ENCODE data around the gene ENTPD1.
"Not testable (repeated sequence)": the region's sequence is repeated elsewhere in the genome, so short reads cannot be mapped to it uniquely, and the experiment has no call there.

ENTPD1 gene

GRCh38 chr10:95860166-95860940 lies 104.4 kb downstream of the ENTPD1 start:
- in situ Hi-C loops (cut with MboI; ENCODE audit: low sequenced_read_pairs), result no loop called here

- in situ Hi-C loops (cut with MboI; ENCODE audit: low sequenced_read_pairs), result no loop called here
These were observed 105.4 kb downstream of the ENTPD1 start for GRCh38 chr10:95861386-95861785.

- in situ Hi-C loops (cut with MboI; ENCODE audit: low sequenced_read_pairs), result no loop called here
These were observed 109.2 kb downstream of the ENTPD1 start for GRCh38 chr10:95864906-95865813.

GRCh38 chr10:95865814-95866466 lies 110.0 kb downstream of the ENTPD1 start:
- in situ Hi-C loops (cut with MboI; ENCODE audit: low sequenced_read_pairs), result no loop called here

GRCh38 chr10:95866467-95866842 lies 110.5 kb downstream of the ENTPD1 start:
- in situ Hi-C loops (cut with MboI; ENCODE audit: low sequenced_read_pairs), result no loop called here

GRCh38 chr10:95867866-95868265 lies 111.9 kb downstream of the ENTPD1 start:
- in situ Hi-C loops (cut with MboI; ENCODE audit: low sequenced_read_pairs), result no loop called here

GRCh38 chr10:95872158-95872711 lies 116.3 kb downstream of the ENTPD1 start:
- in situ Hi-C loops (cut with MboI; ENCODE audit: low sequenced_read_pairs), result no loop called here

GRCh38 chr10:95873139-95873538 lies 117.2 kb downstream of the ENTPD1 start:
- in situ Hi-C loops (cut with MboI; ENCODE audit: low sequenced_read_pairs), result no loop called here

- in situ Hi-C loops (cut with MboI; ENCODE audit: low sequenced_read_pairs), result no loop called here
These were observed 117.7 kb downstream of the ENTPD1 start for GRCh38 chr10:95873651-95874050.

- in situ Hi-C loops (cut with MboI; ENCODE audit: low sequenced_read_pairs), result not testable (repeated sequence)
These were observed 118.8 kb downstream of the ENTPD1 start for GRCh38 chr10:95874783-95875182.

- in situ Hi-C loops (cut with MboI; ENCODE audit: low sequenced_read_pairs), result no loop called here
These were observed 120.8 kb downstream of the ENTPD1 start for GRCh38 chr10:95876756-95877155.

- in situ Hi-C loops (cut with MboI; ENCODE audit: low sequenced_read_pairs), result no loop called here
These were observed 121.9 kb downstream of the ENTPD1 start for GRCh38 chr10:95877881-95878280.

- in situ Hi-C loops (cut with MboI; ENCODE audit: low sequenced_read_pairs), result no loop called here
These were observed 124.7 kb downstream of the ENTPD1 start for GRCh38 chr10:95880704-95881103.

- in situ Hi-C loops (cut with MboI; ENCODE audit: low sequenced_read_pairs), result no loop called here
These were observed 125.4 kb downstream of the ENTPD1 start for GRCh38 chr10:95881316-95881715.

GRCh38 chr10:95889830-95890229 lies 133.9 kb downstream of the ENTPD1 start:
- in situ Hi-C loops (cut with MboI; ENCODE audit: low sequenced_read_pairs), result no loop called here

GRCh38 chr10:95896071-95896850 lies 140.3 kb downstream of the ENTPD1 start:
- in situ Hi-C loops (cut with MboI; ENCODE audit: low sequenced_read_pairs), result no loop called here

GRCh38 chr10:95905897-95906580 lies 150.1 kb downstream of the ENTPD1 start:
- in situ Hi-C loops (cut with MboI; ENCODE audit: low sequenced_read_pairs), result not testable (repeated sequence)

- in situ Hi-C loops (cut with MboI; ENCODE audit: low sequenced_read_pairs), result no loop called here
These were observed 150.9 kb downstream of the ENTPD1 start for GRCh38 chr10:95906677-95907455.

Data from hTERT RPE-1 (cell line).